Osteoblast (primary cell): Measurements from ENCODE around the gene COL18A1. TPM values are rescaled to one million over a fixed set of nuclear protein-coding genes. Genes with fewer than 3 reads are reported as not detected.

Experiments
- DNase-seq: peaks from one replicate; pipeline ENCODE4 v3.0.0; 2011; ENCODE audit warnings: low spot score, mixed read lengths; ENCODE audit not compliant: insufficient read length; ENCODE audit errors: missing footprints
- H2AFZ ChIP-seq: 2 replicates; pipeline ENCODE4 v1.6.0; 2011; ENCODE audit warnings: mild to moderate bottlenecking, low read length
- H3K27ac ChIP-seq: 2 replicates; pipeline ENCODE4 v1.5.1; 2011; ENCODE audit warnings: mild to moderate bottlenecking, low read depth, low read length, moderate library complexity
- H3K27me3 ChIP-seq: 2 replicates; pipeline ENCODE4 v1.6.0; 2012; ENCODE audit warnings: mild to moderate bottlenecking, control low read depth, inconsistent platforms, low read length, moderate library complexity; ENCODE audit not compliant: insufficient read depth
- H3K36me3 ChIP-seq: 2 replicates; pipeline ENCODE4 v1.5.1; 2011; ENCODE audit warnings: mild to moderate bottlenecking, low read length, control low read depth, moderate library complexity; ENCODE audit not compliant: insufficient read depth
- H3K4me1 ChIP-seq: 2 replicates; pipeline ENCODE4 v1.5.1; 2011; ENCODE audit warnings: mild to moderate bottlenecking, low read length, control low read depth, moderate library complexity; ENCODE audit not compliant: insufficient read depth
- H3K4me2 ChIP-seq: 2 replicates; pipeline ENCODE4 v1.6.0; 2011; ENCODE audit warnings: mild to moderate bottlenecking, low read length; ENCODE audit not compliant: insufficient read depth
- H3K4me3 ChIP-seq: fragments of 200-600 bp; sonication (generic); 3 replicates; pipeline ENCODE4 v1.5.1; 2012; ENCODE audit warnings: mild to moderate bottlenecking, low read length, inconsistent platforms; ENCODE audit not compliant: insufficient read depth
- H3K79me2 ChIP-seq: 2 replicates; pipeline ENCODE4 v1.6.0; 2012; ENCODE audit warnings: mild to moderate bottlenecking, low read length, control low read depth, inconsistent platforms; ENCODE audit not compliant: insufficient read depth
- H3K9me3 ChIP-seq: 2 replicates; pipeline ENCODE4 v1.5.1; 2011; ENCODE audit warnings: low read depth, low read length, control low read depth
- H4K20me1 ChIP-seq: 2 replicates; pipeline ENCODE4 v1.6.0; 2012; ENCODE audit warnings: mild to moderate bottlenecking, low read length, control low read depth; ENCODE audit not compliant: insufficient read depth
- total RNA-seq: library from RNA; depleted of rRNA; stranded (reverse); fragments of >200 nt; gene quantifications from 2 replicates; pipeline ENCODE4 v1.2.3, GENCODE V29; 2012
- TF ChIP-seq, protein P1 (sequence below): IDR thresholded peaks from 2 replicates; pipeline ENCODE4 v1.5.1; 2011; ENCODE audit warnings: mild to moderate bottlenecking, low read depth, low read length, moderate library complexity; ENCODE audit errors: extremely low read depth

Gene COL18A1
- total RNA-seq, 1 donor, result 8.3 TPM

DNA sequence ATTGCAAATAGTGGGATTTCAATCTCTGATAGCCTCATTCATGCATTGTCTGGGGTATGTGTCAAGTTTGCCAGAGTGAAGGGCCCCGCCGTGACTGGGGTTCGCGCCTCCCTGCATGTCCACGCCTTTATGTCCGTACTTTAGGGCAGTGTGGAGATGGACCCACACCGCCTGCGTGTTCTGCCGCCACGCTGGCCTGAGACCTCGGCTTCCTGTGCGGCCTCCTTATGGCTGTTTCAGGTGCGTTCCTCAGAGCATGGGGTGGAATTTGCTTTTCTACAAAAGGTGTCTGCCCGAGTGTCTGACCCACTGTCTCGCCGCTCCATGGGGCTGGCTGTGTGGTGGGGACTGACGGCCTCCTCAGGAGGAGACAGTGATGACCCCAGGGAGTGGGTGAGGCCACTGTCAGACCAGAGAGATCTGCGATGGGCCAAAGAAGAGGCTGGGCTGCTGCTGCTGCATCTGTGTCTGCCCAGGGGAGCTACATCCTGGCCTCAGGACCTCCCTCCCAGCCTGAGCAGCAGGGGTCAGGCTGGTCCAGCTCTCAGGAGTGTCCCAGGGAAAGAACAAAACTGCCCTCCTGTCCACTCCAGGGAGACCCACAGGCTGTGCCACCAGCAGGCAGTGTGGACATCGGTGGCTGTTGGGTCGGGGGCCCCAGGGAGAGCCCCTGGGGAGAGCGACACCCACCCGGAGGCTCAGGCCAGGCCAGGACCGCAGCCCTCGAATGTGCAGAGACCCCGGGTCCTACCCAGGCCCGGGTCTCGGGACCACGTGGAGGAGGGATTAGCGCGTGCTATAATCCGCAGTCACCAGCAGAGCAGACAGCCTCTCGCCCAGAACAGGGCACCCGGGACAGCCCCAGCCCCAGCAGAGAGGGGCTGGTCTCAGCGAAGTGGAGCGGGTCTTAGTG lies 147.1 kb downstream of the COL18A1 start:
- Histone ChIP-seq H2AFZ (no peak overlapping the region), H3K4me3 (no peak overlapping the region), H3K4me1 (peaks cover 6% of the 10 kb centered on the region), H3K36me3 (no peaks in the 10 kb centered on the region), H3K27me3 (no peaks in the 10 kb centered on the region), H3K27ac (no peak overlapping the region), H3K79me2 (no peaks in the 10 kb centered on the region), H4K20me1 (no peaks in the 10 kb centered on the region), H3K9me3 (no peaks in the 10 kb centered on the region), H3K4me2 (no peak overlapping the region)
- DNase-seq, result peak; percentile 37
- TF ChIP-seq, protein P1, sequence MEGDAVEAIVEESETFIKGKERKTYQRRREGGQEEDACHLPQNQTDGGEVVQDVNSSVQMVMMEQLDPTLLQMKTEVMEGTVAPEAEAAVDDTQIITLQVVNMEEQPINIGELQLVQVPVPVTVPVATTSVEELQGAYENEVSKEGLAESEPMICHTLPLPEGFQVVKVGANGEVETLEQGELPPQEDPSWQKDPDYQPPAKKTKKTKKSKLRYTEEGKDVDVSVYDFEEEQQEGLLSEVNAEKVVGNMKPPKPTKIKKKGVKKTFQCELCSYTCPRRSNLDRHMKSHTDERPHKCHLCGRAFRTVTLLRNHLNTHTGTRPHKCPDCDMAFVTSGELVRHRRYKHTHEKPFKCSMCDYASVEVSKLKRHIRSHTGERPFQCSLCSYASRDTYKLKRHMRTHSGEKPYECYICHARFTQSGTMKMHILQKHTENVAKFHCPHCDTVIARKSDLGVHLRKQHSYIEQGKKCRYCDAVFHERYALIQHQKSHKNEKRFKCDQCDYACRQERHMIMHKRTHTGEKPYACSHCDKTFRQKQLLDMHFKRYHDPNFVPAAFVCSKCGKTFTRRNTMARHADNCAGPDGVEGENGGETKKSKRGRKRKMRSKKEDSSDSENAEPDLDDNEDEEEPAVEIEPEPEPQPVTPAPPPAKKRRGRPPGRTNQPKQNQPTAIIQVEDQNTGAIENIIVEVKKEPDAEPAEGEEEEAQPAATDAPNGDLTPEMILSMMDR, result no peak

DNA sequence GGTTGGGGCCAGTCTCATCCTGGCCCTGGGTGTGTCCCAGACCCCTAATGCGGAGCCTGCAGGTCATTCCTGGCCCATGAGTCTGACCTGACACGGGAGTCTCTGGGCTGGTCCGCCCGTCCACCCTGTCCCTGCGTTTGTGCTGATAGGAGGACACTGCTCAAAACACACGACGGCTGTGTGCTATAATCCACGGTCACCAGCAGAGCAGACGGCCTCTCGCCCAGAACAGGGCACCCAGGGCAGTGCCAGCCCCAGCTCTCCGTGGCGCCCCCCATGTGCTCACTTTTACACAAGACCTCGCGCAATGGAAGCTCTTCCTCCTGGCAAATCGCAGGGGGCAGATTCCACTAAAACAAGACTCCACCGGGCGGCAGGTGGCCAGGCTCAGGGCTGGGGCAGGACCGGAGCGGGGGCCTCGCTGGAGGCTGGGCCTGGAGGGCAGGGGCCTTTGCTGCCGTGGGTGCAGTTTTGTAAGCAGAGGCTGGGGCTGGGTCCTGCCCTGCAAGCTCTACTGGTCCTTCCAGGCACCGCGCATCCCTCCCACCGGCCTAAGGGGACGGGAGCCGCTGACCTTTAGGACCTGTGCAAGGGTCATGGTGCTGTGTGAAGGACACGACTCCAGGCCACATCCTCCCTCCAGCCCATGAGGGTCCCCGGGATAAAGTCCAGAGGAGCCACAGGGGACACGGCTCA lies 147.9 kb downstream of the COL18A1 start:
- H2AFZ ChIP-seq, result no peak overlapping the region
- peaks cover 6% of the 10 kb centered on the region for H3K4me1 ChIP-seq
- H3K9me3 ChIP-seq, result no peaks in the 10 kb centered on the region
- H3K4me2 ChIP-seq, result no peak overlapping the region
- no peak overlapping the region for H3K27ac ChIP-seq
- peak; percentile 53 for DNase-seq
- no peak overlapping the region for H3K4me3 ChIP-seq
- H4K20me1 ChIP-seq, result no peaks in the 10 kb centered on the region
- no peaks in the 10 kb centered on the region for H3K79me2 ChIP-seq
- TF ChIP-seq, protein P1, result no peak
- no peaks in the 10 kb centered on the region for H3K36me3 ChIP-seq
- no peaks in the 10 kb centered on the region for H3K27me3 ChIP-seq

DNA sequence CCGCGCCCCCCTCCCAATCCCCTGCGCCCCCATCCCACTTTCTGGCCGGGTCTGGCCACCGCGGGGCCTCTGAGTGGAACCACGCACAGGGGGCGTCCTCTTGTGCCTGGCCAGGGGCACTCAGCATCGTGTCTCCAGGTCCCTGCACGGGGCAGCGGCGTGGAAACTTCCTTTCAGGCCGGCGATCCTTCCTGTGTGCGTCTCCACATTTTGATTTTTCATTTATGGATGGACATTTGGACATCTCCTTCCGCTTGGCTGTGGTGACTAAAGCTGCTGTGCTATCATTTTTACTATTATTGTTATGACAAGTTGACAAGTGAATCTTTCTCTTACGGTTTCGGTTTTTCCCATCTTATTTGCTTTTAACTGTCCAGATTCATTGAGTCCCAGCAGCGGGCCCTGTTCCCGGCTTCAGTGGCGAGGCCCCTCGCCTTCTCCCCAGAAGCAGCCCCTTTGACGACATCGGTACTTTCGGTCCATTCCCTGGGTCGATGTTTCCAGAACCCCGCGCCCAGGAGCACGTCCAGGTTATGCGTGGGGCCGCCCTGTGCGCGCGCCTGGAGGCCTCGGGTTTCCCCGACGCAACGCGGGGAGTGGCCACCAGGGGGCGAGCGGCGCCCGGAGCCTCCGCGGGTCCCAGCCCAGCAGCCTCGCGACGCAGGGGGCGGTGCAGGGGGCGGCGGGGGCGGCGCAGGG lies 149.7 kb downstream of the COL18A1 start:
- TF ChIP-seq, protein P1, result peak; percentile 57
- no peaks in the 10 kb centered on the region for H3K36me3 ChIP-seq
- peak; percentile 99 for DNase-seq
- peaks cover 3% of the 10 kb centered on the region for H3K27me3 ChIP-seq
- no peaks in the 10 kb centered on the region for H3K79me2 ChIP-seq
- H3K4me1 ChIP-seq, result peaks cover 6% of the 10 kb centered on the region
- H2AFZ ChIP-seq, result peak overlapping the region; percentile 88
- peak overlapping the region; percentile 56 for H3K27ac ChIP-seq
- H3K9me3 ChIP-seq, result no peaks in the 10 kb centered on the region
- H4K20me1 ChIP-seq, result no peaks in the 10 kb centered on the region
- H3K4me3 ChIP-seq, result peak overlapping the region; percentile 82
- H3K4me2 ChIP-seq, result peak overlapping the region; percentile 95
